GM19372 (cell line): ENCODE results near the gene MYO1H.

Source experiments
- ATAC-seq: cut with Tn5 transposase; IDR thresholded peaks from one replicate; pipeline ENCODE4 v1.9.1; 2021; ENCODE audit warnings: mild to moderate bottlenecking, low read depth, moderate library complexity; ENCODE audit not compliant: unreplicated experiment

Gene MYO1H

GRCh38 chr12:109483346-109483745 is 135.6 kb downstream of the MYO1H start:
- no peak for ATAC-seq

GRCh38 chr12:109485201-109485600 is 137.5 kb downstream of the MYO1H start:
- no peak for ATAC-seq

GRCh38 chr12:109487181-109488050 is 139.7 kb downstream of the MYO1H start:
- ATAC-seq: no peak

- ATAC-seq: no peak
Measured at GRCh38 chr12:109488051-109488665, 140.5 kb downstream of the MYO1H start.

- ATAC-seq: no peak
Measured at GRCh38 chr12:109489016-109489954, 141.6 kb downstream of the MYO1H start.

- no peak for ATAC-seq
Measured at GRCh38 chr12:109489955-109490565, 142.4 kb downstream of the MYO1H start.

- ATAC-seq: no peak
Measured at GRCh38 chr12:109491671-109492070, 144.0 kb downstream of the MYO1H start.

GRCh38 chr12:109492371-109492770 is 144.7 kb downstream of the MYO1H start:
- ATAC-seq: no peak

GRCh38 chr12:109493090-109493489 is 145.4 kb downstream of the MYO1H start:
- no peak for ATAC-seq

GRCh38 chr12:109493938-109494337 is 146.2 kb downstream of the MYO1H start:
- no peak for ATAC-seq

- no peak for ATAC-seq
Measured at GRCh38 chr12:109494348-109494881, 146.7 kb downstream of the MYO1H start.

GRCh38 chr12:109495012-109495411 is 147.3 kb downstream of the MYO1H start:
- no peak for ATAC-seq

- no peak for ATAC-seq
Measured at GRCh38 chr12:109496306-109496705, 148.6 kb downstream of the MYO1H start.

GRCh38 chr12:109497675-109498074 is 150.0 kb downstream of the MYO1H start:
- ATAC-seq: no peak
